ENCODE data around the gene TUBGCP3. TPM values are rescaled to one million over a fixed set of nuclear protein-coding genes. Genes with fewer than 3 reads are reported as not detected.
"Not testable (repeated sequence)": the region's sequence is repeated elsewhere in the genome, so short reads cannot be mapped to it uniquely, and the experiment has no call there.

Gene TUBGCP3
- total RNA-seq, 1 donor, result 17.0 TPM

DNA sequence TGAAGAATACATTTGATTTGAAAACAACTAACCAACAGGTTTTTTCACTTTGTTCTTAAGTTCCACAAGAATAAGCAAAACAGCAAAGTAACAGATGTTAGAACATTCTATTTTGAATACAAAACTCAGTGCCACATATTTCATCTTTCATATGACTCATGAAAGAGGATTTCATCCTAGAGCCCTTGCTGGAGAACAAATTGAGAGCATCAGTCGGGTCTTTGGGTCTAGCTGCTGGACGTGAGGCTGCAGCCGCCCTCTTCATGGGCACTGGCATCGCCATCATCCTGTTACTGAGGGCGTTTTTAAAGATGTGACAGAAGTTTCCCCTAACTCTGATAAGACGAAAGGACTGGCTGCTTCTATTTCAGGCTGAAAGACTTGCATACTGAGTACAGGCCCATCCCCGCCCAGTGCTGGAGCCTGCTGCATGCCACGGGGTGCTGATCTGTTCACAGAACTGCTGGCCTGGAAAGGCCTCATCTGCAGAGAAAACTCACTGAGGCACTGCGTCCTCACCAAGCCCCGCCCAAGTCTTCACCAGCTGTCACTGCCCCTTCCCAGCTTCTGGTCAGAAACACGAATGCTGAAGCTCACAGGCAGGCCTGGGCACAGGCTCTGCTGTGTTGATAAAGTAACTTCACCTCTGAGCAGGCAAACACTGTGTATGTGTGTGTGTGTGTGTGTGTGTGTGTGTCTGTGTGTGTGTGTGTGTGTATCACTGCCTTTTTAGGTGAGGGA, 101.4 kb downstream of the TUBGCP3 start:
- H3K4me3 ChIP-seq (ENCODE audit: insufficient read depth, low read length), result no peak overlapping the region
- H3K27me3 ChIP-seq (ENCODE audit: insufficient read depth, low read length), result no peaks in the 10 kb centered on the region
- no peak for TF ChIP-seq CTCF (IDR thresholded peaks at IDR 0.05; ENCODE audit: extremely low read depth, low read depth, low read length)
- no peaks in the 10 kb centered on the region for H3K36me3 ChIP-seq (ENCODE audit: insufficient read depth, low read length)
- no peaks in the 10 kb centered on the region for H4K20me1 ChIP-seq (ENCODE audit: insufficient read depth, low read length)
- H3K4me1 ChIP-seq (ENCODE audit: insufficient read depth, low read length), result no peaks in the 10 kb centered on the region
- no peak overlapping the region for H3K27ac ChIP-seq (ENCODE audit: low read depth, low read length)
- H2AFZ ChIP-seq (ENCODE audit: low read length), result no peak overlapping the region
- H3K9me3 ChIP-seq (ENCODE audit: low read depth, low read length), result no peaks in the 10 kb centered on the region
- DNase-seq (ENCODE audit: insufficient read length, low spot score, missing footprints), result no peak
- no peaks in the 10 kb centered on the region for H3K79me2 ChIP-seq (ENCODE audit: insufficient read depth, low read length)
- H3K4me2 ChIP-seq (ENCODE audit: insufficient read depth, low read length), result no peak overlapping the region

DNA sequence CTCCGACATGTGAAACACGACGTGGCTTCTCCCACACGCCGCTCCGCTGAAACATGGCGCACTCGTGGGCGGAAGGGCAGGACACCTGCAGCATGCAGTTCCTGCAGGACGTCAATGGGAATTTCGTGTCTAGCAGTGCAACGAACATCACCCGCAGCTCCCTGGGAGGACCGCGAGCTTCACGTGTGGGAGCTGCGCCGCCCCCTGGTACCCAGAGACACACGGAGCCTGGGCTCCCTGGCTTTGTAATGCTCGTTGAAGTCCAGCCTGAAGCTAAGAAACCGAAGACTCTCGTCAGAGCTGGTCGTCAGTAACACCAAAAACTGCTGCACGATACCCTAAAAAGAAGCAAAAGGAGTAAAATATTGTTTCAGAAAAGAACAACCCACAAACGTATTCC, 102.1 kb downstream of the TUBGCP3 start:
- not testable (repeated sequence) for H3K4me1 ChIP-seq (ENCODE audit: insufficient read depth, low read length); H3K79me2 ChIP-seq (ENCODE audit: insufficient read depth, low read length); H3K4me3 ChIP-seq (ENCODE audit: insufficient read depth, low read length); DNase-seq (ENCODE audit: insufficient read length, low spot score, missing footprints); H3K4me2 ChIP-seq (ENCODE audit: insufficient read depth, low read length); H3K9me3 ChIP-seq (ENCODE audit: low read depth, low read length); H2AFZ ChIP-seq (ENCODE audit: low read length); H3K36me3 ChIP-seq (ENCODE audit: insufficient read depth, low read length); H3K27ac ChIP-seq (ENCODE audit: low read depth, low read length); H4K20me1 ChIP-seq (ENCODE audit: insufficient read depth, low read length); H3K27me3 ChIP-seq (ENCODE audit: insufficient read depth, low read length)

- Histone ChIP-seq H3K4me2 (ENCODE audit: insufficient read depth, low read length) (no peak overlapping the region), H3K36me3 (ENCODE audit: insufficient read depth, low read length) (no peaks in the 10 kb centered on the region), H3K27ac (ENCODE audit: low read depth, low read length) (no peak overlapping the region), H3K4me1 (ENCODE audit: insufficient read depth, low read length) (no peaks in the 10 kb centered on the region), H3K4me3 (ENCODE audit: insufficient read depth, low read length) (no peak overlapping the region), H4K20me1 (ENCODE audit: insufficient read depth, low read length) (no peaks in the 10 kb centered on the region), H2AFZ (ENCODE audit: low read length) (no peak overlapping the region), H3K27me3 (ENCODE audit: insufficient read depth, low read length) (no peaks in the 10 kb centered on the region), H3K79me2 (ENCODE audit: insufficient read depth, low read length) (no peaks in the 10 kb centered on the region), H3K9me3 (ENCODE audit: low read depth, low read length) (no peaks in the 10 kb centered on the region)
- no peak for TF ChIP-seq CTCF (IDR thresholded peaks at IDR 0.05; ENCODE audit: extremely low read depth, low read depth, low read length)
- no peak for DNase-seq (ENCODE audit: insufficient read length, low spot score, missing footprints)
Observed at GRCh38 chr13:112483299-112483698, 104.7 kb downstream of the TUBGCP3 start.

DNA sequence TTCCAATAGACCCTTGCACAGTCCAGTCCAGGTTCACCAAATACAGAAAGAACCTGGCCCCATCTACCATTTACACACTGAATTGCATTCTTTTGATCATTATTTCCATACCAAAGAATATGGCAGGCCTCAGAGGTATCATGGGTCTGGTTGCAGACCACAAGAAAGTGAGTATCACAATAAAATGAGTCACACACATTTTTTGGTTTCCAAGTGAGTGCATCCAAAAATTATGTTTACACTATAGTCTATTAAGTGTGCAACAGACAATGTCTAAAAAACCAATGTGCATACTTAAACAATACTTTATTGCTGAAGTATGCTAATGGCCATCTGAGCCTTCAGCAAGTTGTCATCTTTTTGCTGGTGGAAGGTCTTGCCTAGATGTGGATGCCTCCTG, 106.5 kb downstream of the TUBGCP3 start:
- Histone ChIP-seq H3K9me3 (ENCODE audit: low read depth, low read length) (no peaks in the 10 kb centered on the region), H4K20me1 (ENCODE audit: insufficient read depth, low read length) (no peaks in the 10 kb centered on the region), H3K4me3 (ENCODE audit: insufficient read depth, low read length) (no peak overlapping the region), H3K36me3 (ENCODE audit: insufficient read depth, low read length) (no peaks in the 10 kb centered on the region), H3K4me2 (ENCODE audit: insufficient read depth, low read length) (no peak overlapping the region), H3K27me3 (ENCODE audit: insufficient read depth, low read length) (no peaks in the 10 kb centered on the region), H3K79me2 (ENCODE audit: insufficient read depth, low read length) (no peaks in the 10 kb centered on the region), H3K27ac (ENCODE audit: low read depth, low read length) (no peak overlapping the region), H3K4me1 (ENCODE audit: insufficient read depth, low read length) (no peaks in the 10 kb centered on the region), H2AFZ (ENCODE audit: low read length) (no peak overlapping the region)
- no peak for TF ChIP-seq CTCF (IDR thresholded peaks at IDR 0.05; ENCODE audit: extremely low read depth, low read depth, low read length)
- no peak for DNase-seq (ENCODE audit: insufficient read length, low spot score, missing footprints)

All from osteoblast (primary cell).